NCI-H345 treated with DMSO at 0.1 percent for 48 hours (cell line): ENCODE data around the gene TC2N.
"Not testable (repeated sequence)": the region's sequence is repeated elsewhere in the genome, so short reads cannot be mapped to it uniquely, and the experiment has no call there.

Source experiments
- DNase-seq: peaks from one replicate; lab custom pipeline; 2025; ENCODE audit not compliant: unreplicated experiment; lab: John Stamatoyannopoulos, UW

Gene TC2N

GRCh38 chr14:91755570-91756295 is 111.6 kb downstream of the TC2N start:
- no peak for DNase-seq

GRCh38 chr14:91754819-91755218 is 112.5 kb downstream of the TC2N start:
- no peak for DNase-seq

GRCh38 chr14:91754185-91754584 is 113.2 kb downstream of the TC2N start:
- DNase-seq = no peak

- no peak for DNase-seq
These were observed 113.7 kb downstream of the TC2N start for GRCh38 chr14:91753501-91754128.

GRCh38 chr14:91752961-91753360 is 114.4 kb downstream of the TC2N start:
- no peak for DNase-seq

- no peak for DNase-seq
These were observed 115.6 kb downstream of the TC2N start for GRCh38 chr14:91751719-91752118.

GRCh38 chr14:91750634-91751198 is 116.6 kb downstream of the TC2N start:
- DNase-seq = no peak

GRCh38 chr14:91749868-91750267 is 117.5 kb downstream of the TC2N start:
- no peak for DNase-seq

- no peak for DNase-seq
These were observed 119.3 kb downstream of the TC2N start for GRCh38 chr14:91748049-91748448.

- no peak for DNase-seq
These were observed 122.0 kb downstream of the TC2N start for GRCh38 chr14:91745344-91745743.

- no peak for DNase-seq
These were observed 123.3 kb downstream of the TC2N start for GRCh38 chr14:91744068-91744480.

- DNase-seq = no peak
These were observed 124.1 kb downstream of the TC2N start for GRCh38 chr14:91743305-91743653.

GRCh38 chr14:91742621-91743304 is 124.6 kb downstream of the TC2N start:
- no peak for DNase-seq

GRCh38 chr14:91739867-91740266 is 127.5 kb downstream of the TC2N start:
- DNase-seq = not testable (repeated sequence)

- DNase-seq = no peak
These were observed 129.7 kb downstream of the TC2N start for GRCh38 chr14:91737619-91738018.

GRCh38 chr14:91732859-91733477 is 134.4 kb downstream of the TC2N start:
- DNase-seq = no peak

- no peak for DNase-seq
These were observed 134.9 kb downstream of the TC2N start for GRCh38 chr14:91732439-91732838.

GRCh38 chr14:91731986-91732385 is 135.3 kb downstream of the TC2N start, which contains the start of gene CATSPERB:
Gene CATSPERB (minus strand): TSS chr14:91732086. CDS start chr14:91729479, 2,607 bp downstream.
- DNase-seq = no peak

- no peak for DNase-seq
These were observed 136.3 kb downstream of the TC2N start for GRCh38 chr14:91731018-91731417.

GRCh38 chr14:91729756-91730155 is 137.6 kb downstream of the TC2N start:
- no peak for DNase-seq
